ENCODE measurements around the gene GTF2A1L.

GTF2A1L gene

DNA sequence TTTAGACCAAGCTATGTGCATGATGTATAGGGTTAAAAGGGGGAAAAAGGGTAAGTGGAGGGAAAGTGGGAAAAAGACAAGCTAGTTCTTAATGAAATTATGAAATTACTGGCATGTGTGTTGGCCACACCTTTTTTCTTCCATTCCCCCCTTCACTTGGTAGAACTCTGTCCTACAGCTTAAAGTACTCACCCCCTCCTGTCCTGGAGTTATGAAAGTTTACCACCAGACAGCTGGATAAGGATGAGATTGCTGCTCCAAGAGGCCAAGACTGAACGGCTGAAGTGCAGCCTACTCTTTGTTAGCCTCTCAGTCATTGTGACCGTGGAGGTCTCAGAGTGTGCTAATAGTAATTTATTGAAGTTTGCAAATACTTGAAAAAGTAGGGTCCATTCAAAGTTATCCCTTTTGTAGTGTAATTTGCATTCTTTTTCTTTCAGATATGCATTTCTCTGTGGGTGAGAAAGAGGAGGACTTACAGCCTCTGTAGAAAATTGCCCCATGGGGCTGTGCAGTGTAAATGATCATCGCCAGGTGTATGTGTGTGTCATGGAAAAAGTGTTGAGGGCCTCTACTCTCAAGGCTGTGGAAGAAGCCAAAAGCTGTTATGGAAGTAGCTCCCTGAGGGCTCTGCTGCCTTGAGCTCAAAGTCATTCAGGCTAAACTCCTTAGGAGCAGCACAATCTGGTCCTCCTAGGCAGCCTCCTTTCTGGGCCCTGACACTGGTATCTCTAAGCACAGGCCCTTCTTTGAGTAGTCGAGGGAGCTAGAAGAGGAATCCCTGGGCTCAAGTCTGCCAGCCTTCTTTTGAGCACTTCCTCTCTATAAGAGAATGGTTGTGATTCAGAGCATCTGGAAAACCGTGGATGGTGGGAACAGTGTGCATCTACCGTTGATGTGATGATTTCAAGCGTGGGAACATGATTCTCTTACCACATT is 91.7 kb downstream of the GTF2A1L start:
- DNase-seq, result no peak

DNA sequence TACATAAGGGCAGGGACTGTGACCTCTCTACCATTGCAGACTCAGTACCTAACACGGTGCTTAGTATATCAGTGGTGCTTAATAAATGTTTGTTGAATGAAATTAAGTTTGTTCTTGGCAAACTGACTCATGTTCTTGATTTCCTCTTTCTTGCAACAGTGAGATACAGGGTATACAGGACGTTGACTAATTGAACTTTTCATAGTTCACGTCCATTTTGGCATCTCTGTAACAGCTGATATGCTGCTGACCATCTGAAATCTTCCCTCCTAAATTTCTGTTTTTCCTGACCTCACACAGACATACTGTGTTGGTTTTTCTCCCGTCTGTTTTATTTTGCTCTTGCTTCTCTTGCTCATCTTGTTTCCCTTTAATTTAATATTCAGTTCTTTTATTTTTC is 93.7 kb downstream of the GTF2A1L start:
- no peak for DNase-seq

DNA sequence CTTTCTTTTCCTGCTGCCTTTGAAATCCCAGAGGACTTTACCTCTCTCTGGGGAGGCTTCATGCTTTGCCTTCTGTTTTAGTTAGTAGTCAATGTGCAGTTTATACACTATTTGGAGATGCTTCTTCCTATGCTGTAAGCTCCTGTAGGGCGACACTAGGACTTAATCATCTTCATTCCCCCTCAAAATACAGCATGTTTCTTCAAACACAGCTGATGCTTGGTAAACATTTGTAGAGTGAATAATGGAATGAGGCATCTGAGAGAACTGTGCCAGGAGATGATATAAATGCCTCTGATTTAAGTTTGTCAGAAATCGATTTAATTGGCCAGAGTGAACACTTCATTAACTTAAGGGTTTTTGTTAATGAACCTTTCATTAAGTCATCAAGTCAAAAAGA is 94.5 kb downstream of the GTF2A1L start:
- DNase-seq, result no peak

DNA sequence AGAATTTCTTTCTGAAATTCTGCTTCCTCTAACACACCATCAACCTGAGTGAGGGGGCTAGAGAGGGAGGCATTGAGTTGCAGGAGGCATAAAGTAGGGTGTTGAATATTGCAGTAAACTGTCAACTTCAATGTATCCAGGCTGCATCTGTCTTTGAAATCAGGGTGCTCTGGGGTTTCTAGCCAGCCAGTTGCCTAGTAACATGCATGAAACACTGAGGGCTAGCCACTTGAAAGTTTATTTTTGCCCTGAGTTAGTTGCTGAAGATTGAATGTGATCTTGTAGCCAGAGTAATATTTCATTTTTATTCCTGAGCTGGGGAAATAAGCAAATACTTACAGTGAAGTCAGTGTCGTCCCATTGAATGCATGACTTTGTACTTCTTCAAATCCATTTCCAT is 96.0 kb downstream of the GTF2A1L start:
- DNase-seq, result no peak

DNA sequence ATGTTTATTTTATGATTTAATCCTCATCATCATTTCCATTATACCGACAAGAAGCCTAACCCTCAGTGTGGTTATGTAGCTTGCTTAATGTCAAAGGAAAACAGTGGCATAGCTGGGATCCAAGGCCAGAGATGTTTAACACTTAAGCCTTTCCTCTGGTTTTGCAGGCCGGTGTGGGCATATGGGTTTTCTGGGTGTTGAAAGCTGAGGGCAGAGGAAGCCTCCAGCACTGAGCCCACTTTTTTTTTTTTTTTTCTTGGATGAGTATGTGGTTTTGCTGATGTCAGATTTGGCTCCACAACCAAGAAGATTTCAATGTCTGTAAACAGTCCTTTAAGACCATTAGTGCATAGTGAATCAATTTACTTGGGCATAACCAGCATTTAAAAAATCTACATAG is 96.6 kb downstream of the GTF2A1L start:
- DNase-seq, result no peak

DNA sequence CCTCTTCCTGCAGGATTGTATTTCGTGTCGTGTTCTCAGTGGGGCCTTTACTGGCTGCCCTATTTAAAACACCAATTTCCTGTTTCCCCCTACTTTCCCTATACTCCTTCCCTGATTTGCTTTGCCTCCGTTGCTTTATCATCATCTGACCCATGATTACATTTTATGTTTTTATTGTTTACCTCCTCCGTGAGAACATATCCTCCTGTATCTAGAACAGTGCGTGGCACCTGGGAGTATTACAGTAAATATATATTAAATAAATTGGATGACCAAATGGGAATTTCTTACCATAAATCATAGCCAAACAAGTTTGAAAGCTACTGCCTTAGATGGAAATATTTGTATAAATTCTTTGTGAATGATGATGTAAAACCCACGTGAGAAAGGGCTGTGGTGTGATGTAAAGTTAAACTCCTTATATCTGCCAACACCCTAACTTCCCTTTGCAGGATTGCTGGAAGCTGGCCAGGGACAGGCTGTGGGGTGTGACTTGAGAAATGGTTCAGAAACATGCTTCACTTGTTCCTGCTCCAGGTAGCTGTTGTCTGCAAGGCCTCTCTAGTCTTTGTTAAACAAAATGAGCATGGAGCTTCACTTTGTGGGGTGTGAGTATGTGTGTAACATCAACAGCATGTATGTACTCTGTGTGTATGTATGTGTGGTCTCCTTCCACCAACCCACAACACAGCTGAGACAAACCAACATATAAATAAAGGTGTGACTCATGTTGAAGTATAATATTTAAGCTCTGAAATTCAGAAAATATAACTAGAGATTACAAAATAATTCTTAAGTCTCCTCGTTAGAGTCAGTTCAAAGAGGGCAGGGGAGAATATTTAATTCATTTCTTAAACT is 97.6 kb downstream of the GTF2A1L start:
- DNase-seq, result no peak

DNA sequence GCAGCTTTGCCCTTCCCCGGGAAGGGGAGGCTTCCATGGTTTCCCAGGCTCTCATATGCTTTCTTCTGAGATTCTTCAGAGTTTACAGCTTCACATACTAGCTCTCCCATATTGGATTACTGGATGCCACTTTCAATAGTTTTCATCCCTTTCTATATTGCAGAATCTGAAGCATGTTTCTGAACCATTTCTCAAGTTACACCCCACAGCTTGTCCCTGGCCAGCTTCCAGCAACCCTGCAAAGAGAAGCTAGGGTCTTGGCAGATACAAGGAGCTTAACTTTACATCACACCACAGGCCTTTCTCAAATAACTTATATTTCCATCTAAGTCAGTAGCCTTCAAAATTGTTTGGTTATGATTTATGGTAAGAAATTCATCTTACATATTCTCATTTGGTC is 98.3 kb downstream of the GTF2A1L start:
- DNase-seq, result no peak

DNA sequence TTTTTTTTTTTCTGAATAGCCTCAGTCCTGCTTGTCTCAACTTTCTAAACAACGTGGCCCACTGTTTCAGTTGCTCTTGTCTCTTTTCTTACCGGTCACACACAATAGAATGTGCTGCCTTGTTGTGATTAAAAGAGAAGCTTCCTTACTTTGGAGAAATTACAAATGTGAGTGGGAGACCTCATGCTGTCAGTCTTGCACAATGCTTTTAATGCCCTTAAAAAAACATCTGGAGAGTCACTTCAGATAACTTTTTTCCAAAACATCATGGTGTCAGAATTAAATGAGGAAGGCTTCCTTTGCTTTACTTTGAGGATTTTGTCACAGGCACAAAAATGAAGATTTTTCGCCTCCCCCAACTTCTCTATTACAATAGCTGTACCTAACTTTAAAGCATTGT is 100.2 kb downstream of the GTF2A1L start:
- no peak for DNase-seq

DNA sequence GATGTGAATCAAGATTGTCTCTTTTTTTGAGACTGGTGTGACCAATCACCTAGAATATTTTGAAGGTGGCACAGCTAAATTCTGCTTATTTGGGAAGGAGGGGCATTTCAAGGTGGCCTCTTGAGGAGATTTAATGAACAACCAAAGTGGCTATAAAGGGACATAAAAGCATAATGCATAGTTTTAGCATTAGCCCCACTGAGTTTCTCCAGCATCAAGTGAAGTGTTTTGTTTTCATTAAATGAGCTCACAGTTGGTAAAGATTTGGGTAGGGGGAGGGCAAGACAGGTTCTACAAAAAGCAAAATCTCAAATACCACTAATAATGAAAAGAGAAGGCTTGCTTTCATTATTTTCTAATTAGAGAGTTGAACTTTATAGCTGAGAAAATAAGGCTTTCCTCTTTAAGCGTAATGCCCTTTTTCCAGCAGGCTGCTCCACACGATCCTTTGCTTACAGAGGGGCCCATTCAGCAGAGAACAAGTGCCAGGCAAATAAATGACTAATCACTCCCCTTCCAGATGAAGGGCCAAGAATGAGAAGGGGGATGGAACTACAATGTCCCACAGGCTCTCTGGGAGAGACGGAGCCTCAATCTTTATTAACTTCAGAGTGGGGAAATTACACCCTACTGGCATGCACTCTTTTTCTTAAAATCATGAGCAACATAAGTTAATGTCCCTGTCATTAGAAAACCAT is 102.0 kb downstream of the GTF2A1L start:
- no peak for DNase-seq

DNA sequence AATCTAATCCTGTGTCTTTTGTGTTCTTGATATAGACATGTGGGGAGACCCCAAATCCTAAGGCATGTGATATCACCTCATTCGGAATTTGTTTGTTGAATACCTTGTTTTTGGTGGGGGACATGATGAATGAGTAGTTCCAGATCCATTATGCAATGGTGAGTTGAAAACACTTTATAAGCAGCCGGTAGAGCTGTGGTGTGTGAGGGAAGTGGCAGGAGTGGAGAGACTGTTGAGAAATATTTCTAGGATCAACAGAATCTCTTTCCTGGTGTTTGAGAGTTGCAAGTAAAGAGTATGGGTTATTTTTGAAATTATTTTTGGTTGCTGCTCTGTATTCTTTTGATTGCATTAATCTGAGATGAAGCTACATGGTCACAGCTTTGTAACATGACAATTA is 103.5 kb downstream of the GTF2A1L start:
- DNase-seq, result no peak

DNA sequence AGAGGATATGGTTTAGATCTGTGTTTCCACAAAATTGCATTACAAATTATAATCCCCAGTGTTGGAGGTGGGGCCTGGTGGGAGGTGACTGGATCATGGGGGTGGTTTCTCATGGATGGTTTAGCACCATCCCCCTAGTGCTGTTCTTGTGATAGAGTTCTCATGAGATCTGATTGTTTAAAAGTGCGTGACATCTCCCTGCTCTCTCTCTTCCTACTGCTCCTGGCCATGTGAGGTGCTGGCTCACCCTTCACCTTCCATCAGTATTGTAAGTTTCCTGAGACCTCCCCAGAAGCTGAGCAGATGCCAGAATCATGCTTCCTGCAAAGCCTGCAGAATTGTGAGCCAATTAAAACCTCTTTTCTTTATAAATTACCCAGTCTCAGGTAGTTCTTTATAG is 104.7 kb downstream of the GTF2A1L start:
- DNase-seq, result no peak

DNA sequence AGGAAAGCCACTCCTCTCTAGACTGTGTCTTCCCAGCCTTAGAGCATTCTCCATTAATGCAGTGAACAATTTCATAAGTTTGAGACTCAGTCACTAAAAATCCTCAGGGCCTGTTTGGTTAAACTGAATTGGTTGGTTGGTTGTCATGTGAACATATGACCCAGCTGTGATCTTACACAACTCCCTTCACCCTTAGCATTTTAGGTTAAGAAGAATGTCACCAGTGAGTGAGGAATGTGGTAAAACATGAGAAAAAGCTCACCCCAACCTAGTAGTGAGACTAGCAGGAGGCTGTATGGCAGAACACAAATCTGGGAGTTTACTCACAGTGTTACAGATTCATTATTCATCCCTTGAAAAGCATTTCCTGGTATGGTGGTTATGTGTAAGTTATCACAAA is 105.5 kb downstream of the GTF2A1L start:
- DNase-seq, result no peak

DNA sequence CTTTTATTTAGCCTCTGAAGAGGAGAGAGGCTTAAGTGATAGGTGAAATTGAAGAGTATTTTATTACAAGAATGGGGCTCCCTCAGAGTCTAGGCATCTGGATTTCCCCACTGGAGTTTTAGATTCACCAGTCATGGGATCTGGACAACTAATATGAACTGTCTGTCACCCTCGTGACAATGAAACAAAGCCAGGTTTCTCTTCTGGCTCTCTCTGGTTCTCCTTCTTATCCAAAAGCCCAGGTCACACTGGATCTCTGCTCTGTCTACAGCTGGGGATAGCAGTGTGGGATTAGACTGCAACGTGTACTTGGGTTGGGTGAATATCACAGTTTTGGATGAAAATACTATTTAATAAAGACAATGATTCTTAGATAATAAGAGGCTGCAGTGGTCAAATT is 106.6 kb downstream of the GTF2A1L start:
- DNase-seq, result no peak

DNA sequence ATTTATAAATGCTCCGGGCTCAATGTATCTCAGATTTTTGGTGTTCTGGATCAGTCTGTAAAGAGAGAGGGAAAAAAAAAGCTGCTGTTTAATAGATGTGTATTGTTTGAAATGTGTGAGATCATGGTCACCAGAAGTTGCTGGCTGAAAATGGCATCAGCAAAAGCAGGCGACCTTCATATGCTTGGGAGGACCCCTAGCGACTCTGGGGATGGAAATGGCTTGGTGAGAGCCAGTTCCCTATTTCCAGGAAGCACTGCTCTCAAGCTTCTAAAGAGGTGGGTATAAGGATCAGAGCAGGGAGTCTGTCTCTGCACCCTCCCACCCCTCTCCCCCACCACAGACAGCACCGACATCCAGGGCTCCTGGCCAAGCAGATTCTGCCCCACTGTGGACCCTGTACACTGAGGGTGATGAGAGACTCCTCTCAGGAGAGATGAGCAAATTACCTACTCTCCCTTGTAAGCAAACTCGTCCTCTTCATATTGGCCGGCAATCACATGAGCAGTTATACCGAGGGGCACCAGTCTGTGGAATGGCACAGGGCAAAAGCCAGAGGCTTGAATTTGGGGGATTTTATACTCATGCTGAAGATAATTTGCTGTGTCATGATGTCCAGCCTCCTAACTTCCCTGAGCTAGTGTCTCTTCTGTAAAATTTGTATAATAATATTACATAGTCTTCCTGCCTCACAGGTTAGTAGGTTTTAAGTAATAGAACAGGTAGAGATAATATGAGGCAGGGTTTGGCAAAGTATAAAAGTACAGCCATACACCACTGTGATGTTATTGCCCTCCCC is 108.2 kb downstream of the GTF2A1L start:
- no peak for DNase-seq

DNA sequence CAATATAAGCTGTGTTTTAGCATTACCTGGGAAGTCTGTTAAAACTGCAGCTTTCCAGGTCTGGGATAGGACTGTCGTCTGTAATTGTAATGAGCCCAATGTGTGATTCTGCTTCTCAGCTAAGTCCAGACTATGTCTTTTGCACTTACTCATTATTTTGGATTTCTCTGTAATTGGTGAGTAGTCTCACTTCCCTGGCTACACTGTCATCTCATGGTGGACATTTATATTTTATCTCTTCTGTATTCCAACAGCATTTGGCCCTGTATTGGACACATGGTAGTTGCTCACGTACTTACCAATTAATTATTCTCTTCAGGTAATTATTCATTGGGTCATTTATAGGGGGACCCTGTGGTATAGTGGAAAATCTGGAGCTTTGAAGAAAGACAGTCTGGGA is 109.9 kb downstream of the GTF2A1L start:
- DNase-seq, result no peak

DNA sequence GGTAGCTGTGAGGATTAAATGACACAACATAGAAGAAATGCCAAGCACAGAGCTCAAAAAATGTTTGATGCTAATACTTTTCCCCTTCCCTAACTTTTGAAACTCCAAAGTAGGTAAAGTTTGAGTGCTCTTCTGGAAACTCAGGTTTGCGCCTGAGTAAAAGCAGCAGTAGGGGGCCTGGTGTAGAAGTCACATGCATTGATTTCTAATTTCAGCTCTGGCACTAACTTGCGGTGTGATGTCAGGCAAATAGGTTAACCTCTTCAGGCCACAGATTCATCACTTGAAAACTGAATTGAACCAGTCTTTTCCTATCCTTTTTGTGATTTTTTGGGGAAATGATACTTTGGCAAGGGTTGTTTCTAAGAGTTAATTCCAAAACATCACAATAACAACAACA is 110.6 kb downstream of the GTF2A1L start:
- no peak for DNase-seq

DNA sequence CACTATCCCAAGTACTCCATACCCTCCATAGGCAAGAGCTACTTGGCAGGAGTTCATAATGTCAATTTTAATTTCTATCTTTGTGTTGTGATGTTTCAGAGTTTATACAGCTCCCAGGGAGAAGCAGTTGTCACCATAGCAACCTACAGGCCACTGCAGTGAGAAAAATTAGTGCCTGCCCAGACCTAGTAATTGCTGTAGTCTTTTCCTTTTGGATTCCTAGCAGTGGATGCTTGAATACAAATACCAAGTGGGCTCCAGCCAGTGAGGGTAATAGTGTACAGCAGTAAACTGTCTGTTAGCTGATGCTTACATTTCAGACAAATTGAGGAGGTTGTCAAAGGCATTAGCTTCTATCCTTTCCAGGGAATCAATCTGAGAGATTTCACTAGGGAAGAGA is 111.2 kb downstream of the GTF2A1L start:
- no peak for DNase-seq
